Measurements from ENCODE around the gene DAB2IP.

The DAB2IP gene

GRCh38 chr9:121717141-121717991, 65.9 kb downstream of the DAB2IP start:
- no peak for TF ChIP-seq Cebpa-rat (IDR thresholded peaks at IDR 0.05)
- H4K20me1 ChIP-seq, result peaks cover 96% of the 10 kb centered on the region
- no peaks in the 10 kb centered on the region for H3K27me3 ChIP-seq
- peaks cover 33% of the 10 kb centered on the region for H3K4me1 ChIP-seq
- H3K4me3 ChIP-seq, result no peak overlapping the region
- H3K9me3 ChIP-seq, result no peaks in the 10 kb centered on the region
- no peak overlapping the region for H3K9ac ChIP-seq
- H3K4me2 ChIP-seq, result no peak overlapping the region
- no peak overlapping the region for H3K27ac ChIP-seq
- H3K36me3 ChIP-seq, result peaks cover 36% of the 10 kb centered on the region

- Histone ChIP-seq H3K4me3 (no peak overlapping the region), H3K4me2 (no peak overlapping the region), H3K4me1 (peaks cover 40% of the 10 kb centered on the region), H4K20me1 (peaks cover 97% of the 10 kb centered on the region), H3K9ac (no peak overlapping the region), H3K27ac (no peak overlapping the region), H3K9me3 (no peaks in the 10 kb centered on the region), H3K27me3 (no peaks in the 10 kb centered on the region), H3K36me3 (peaks cover 29% of the 10 kb centered on the region)
- no peak for TF ChIP-seq Cebpa-rat (IDR thresholded peaks at IDR 0.05)
These were observed 66.7 kb downstream of the DAB2IP start for GRCh38 chr9:121718084-121718483.

- Histone ChIP-seq H3K4me2 (no peak overlapping the region), H3K4me3 (no peak overlapping the region), H3K9ac (no peak overlapping the region), H3K4me1 (peaks cover 44% of the 10 kb centered on the region), H3K9me3 (no peaks in the 10 kb centered on the region), H4K20me1 (peaks cover 99% of the 10 kb centered on the region), H3K27ac (no peak overlapping the region), H3K36me3 (peaks cover 25% of the 10 kb centered on the region), H3K27me3 (no peaks in the 10 kb centered on the region)
- TF ChIP-seq Cebpa-rat (IDR thresholded peaks at IDR 0.05), result no peak
These were observed 67.1 kb downstream of the DAB2IP start for GRCh38 chr9:121718501-121718900.

GRCh38 chr9:121720311-121721057, 69.0 kb downstream of the DAB2IP start:
- no peak overlapping the region for H3K4me3 ChIP-seq
- peak overlapping the region; percentile 53 for H3K27ac ChIP-seq
- 0 out of 2 replicates have a peak, but pooled peaks cover 10% of the 10 kb centered on the region for H3K36me3 ChIP-seq
- H3K4me2 ChIP-seq, result peak overlapping the region; percentile 62
- no peaks in the 10 kb centered on the region for H3K9me3 ChIP-seq
- no peak for TF ChIP-seq Cebpa-rat (IDR thresholded peaks at IDR 0.05)
- peaks cover 49% of the 10 kb centered on the region for H3K4me1 ChIP-seq
- H4K20me1 ChIP-seq, result peaks cover 100% of the 10 kb centered on the region
- H3K27me3 ChIP-seq, result no peaks in the 10 kb centered on the region
- H3K9ac ChIP-seq, result peak overlapping the region; percentile 50

GRCh38 chr9:121721058-121721350, 69.6 kb downstream of the DAB2IP start:
- no peaks in the 10 kb centered on the region for H3K27me3 ChIP-seq
- peak overlapping the region; percentile 50; the same call in 1 of the 2 replicates for H3K9ac ChIP-seq
- H3K4me1 ChIP-seq, result peaks cover 49% of the 10 kb centered on the region
- no peak overlapping the region for H3K4me3 ChIP-seq
- H3K36me3 ChIP-seq, result 0 out of 2 replicates have a peak, but pooled peaks cover 10% of the 10 kb centered on the region
- TF ChIP-seq Cebpa-rat (IDR thresholded peaks at IDR 0.05), result no peak
- H3K27ac ChIP-seq, result no peak overlapping the region
- no peaks in the 10 kb centered on the region for H3K9me3 ChIP-seq
- peaks cover 100% of the 10 kb centered on the region for H4K20me1 ChIP-seq
- peak overlapping the region; percentile 62; the same call in 1 of the 2 replicates for H3K4me2 ChIP-seq

- TF ChIP-seq Cebpa-rat (IDR thresholded peaks at IDR 0.05), result no peak
- Histone ChIP-seq H3K9me3 (no peaks in the 10 kb centered on the region), H4K20me1 (peaks cover 100% of the 10 kb centered on the region), H3K4me3 (no peak overlapping the region), H3K27ac (no peak overlapping the region), H3K36me3 (0 out of 2 replicates have a peak, but pooled peaks cover 5% of the 10 kb centered on the region), H3K27me3 (no peaks in the 10 kb centered on the region), H3K4me1 (peaks cover 55% of the 10 kb centered on the region), H3K4me2 (peak overlapping the region; percentile 67), H3K9ac (no peak overlapping the region)
These were observed 70.3 kb downstream of the DAB2IP start for GRCh38 chr9:121721770-121722169.

- H3K4me3 ChIP-seq, result no peak overlapping the region
- peaks cover 100% of the 10 kb centered on the region for H4K20me1 ChIP-seq
- no peaks in the 10 kb centered on the region for H3K27me3 ChIP-seq
- H3K27ac ChIP-seq, result no peak overlapping the region
- no peak overlapping the region for H3K9ac ChIP-seq
- no peak overlapping the region for H3K4me2 ChIP-seq
- TF ChIP-seq Cebpa-rat (IDR thresholded peaks at IDR 0.05), result no peak
- H3K36me3 ChIP-seq, result no peaks in the 10 kb centered on the region
- no peaks in the 10 kb centered on the region for H3K9me3 ChIP-seq
- peaks cover 69% of the 10 kb centered on the region for H3K4me1 ChIP-seq
These were observed 73.8 kb downstream of the DAB2IP start for GRCh38 chr9:121725008-121725775.

GRCh38 chr9:121727295-121728020, 76.0 kb downstream of the DAB2IP start:
- 0 out of 2 replicates have a peak, but pooled peaks cover 4% of the 10 kb centered on the region for H3K36me3 ChIP-seq
- peaks cover 99% of the 10 kb centered on the region for H4K20me1 ChIP-seq
- H3K27me3 ChIP-seq, result no peaks in the 10 kb centered on the region
- H3K9me3 ChIP-seq, result no peaks in the 10 kb centered on the region
- H3K4me3 ChIP-seq, result no peak overlapping the region
- H3K4me1 ChIP-seq, result peaks cover 69% of the 10 kb centered on the region
- H3K4me2 ChIP-seq, result peak overlapping the region; percentile 32; the same call in 1 of the 2 replicates
- H3K9ac ChIP-seq, result no peak overlapping the region
- TF ChIP-seq Cebpa-rat (IDR thresholded peaks at IDR 0.05), result no peak
- no peak overlapping the region for H3K27ac ChIP-seq

- H4K20me1 ChIP-seq, result peaks cover 99% of the 10 kb centered on the region
- H3K9ac ChIP-seq, result no peak overlapping the region
- H3K36me3 ChIP-seq, result 0 out of 2 replicates have a peak, but pooled peaks cover 4% of the 10 kb centered on the region
- no peak overlapping the region for H3K27ac ChIP-seq
- no peak overlapping the region for H3K4me3 ChIP-seq
- no peaks in the 10 kb centered on the region for H3K27me3 ChIP-seq
- no peak overlapping the region for H3K4me2 ChIP-seq
- no peak for TF ChIP-seq Cebpa-rat (IDR thresholded peaks at IDR 0.05)
- no peaks in the 10 kb centered on the region for H3K9me3 ChIP-seq
- peaks cover 69% of the 10 kb centered on the region for H3K4me1 ChIP-seq
These were observed 77.5 kb downstream of the DAB2IP start for GRCh38 chr9:121728916-121729315.

All from BLaER1 (cell line).